NT2/D1 (cell line): ENCODE data around the gene RNASE2.
"Not testable (repeated sequence)": the region's sequence is repeated elsewhere in the genome, so short reads cannot be mapped to it uniquely, and the experiment has no call there.

ENCODE experiments used
- SUZ12 ChIP-seq: IDR thresholded peaks from 2 replicates; pipeline ENCODE4 v1.6.1; 2011; ENCODE audit not compliant: insufficient read length, insufficient read depth; ENCODE audit errors: extremely low read depth
- ZNF274 ChIP-seq: IDR thresholded peaks from 2 replicates; pipeline ENCODE4 v1.6.1; 2011; ENCODE audit warnings: mild to moderate bottlenecking, low read depth, low read length

DNA sequence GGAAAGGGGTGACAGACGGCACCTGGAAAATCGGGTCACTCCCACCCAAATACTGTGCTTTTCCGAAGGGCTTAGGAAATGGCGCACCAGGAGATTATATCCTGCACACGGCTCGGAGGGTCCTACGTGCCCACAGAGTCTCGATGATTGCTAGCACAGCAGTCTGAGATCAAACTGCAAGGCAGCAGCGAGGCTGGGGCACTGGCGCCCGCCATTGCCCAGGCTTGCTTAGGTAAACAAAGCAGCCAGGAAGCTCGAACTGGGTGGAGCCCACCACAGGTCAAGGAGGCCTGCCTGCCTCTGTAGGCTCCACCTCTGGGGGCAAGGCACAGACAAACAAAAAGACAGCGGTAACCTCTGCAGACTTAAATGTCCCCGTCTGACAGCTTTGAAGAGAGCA lies 44.5 kb upstream of the RNASE2 start:
- TF ChIP-seq ZNF274, SUZ12: not testable (repeated sequence)
